Measurements from ENCODE around the gene CRISP1. TPM values are rescaled to one million over a fixed set of nuclear protein-coding genes. Genes with fewer than 3 reads are reported as not detected.

The CRISP1 gene
- total and polyA plus RNA-seq, 9 of the 15 experiments (the other 6 are each of a cell fraction or from before 2014, with no cell fraction given), result not detected

GRCh38 chr6:49847014-49847413, 19.3 kb downstream of the CRISP1 start (continued):
- TF ChIP-seq TFE3 (CRISPR knock-in tag; IDR thresholded peaks at IDR 0.05), result no peak
- TF ChIP-seq ZNF24 (IDR thresholded peaks at IDR 0.05), result no peak
- TF ChIP-seq EP400 (IDR thresholded peaks at IDR 0.05), result no peak
- TF ChIP-seq POLR3G (IDR thresholded peaks at IDR 0.05; ENCODE audit: extremely low read depth, insufficient read length, insufficient replicate concordance), result no peak
- TF ChIP-seq MAFG (tag; conservative IDR thresholded peaks at IDR 0.05), result 0 out of 2 replicates have a peak, but pooled peaks have one; percentile 21
- no peak for TF ChIP-seq HBP1 (CRISPR knock-in tag; IDR thresholded peaks at IDR 0.05)
- TF ChIP-seq ZNF785 (CRISPR knock-in tag; IDR thresholded peaks at IDR 0.05), result no peak
- TF ChIP-seq ZNF395 (CRISPR knock-in tag; IDR thresholded peaks at IDR 0.05), result no peak
- no peak for TF ChIP-seq ID3 (CRISPR knock-in tag; IDR thresholded peaks at IDR 0.05)
- no peak for TF ChIP-seq ID3 (tag; IDR thresholded peaks at IDR 0.05)
- TF ChIP-seq YBX1 (IDR thresholded peaks at IDR 0.05), result no peak

Data from K562 (cell line).